SU-DHL-6 (cell line): ENCODE measurements around the gene PUS1.

Experiments used
- CTCF ChIP-seq: fragments of 200-600 bp; sonication (generic); IDR thresholded peaks from one replicate; pipeline ENCODE4 v1.5.1; 2017; ENCODE audit warnings: antibody characterized with exemption, mild to moderate bottlenecking, low read length, moderate library complexity; ENCODE audit not compliant: insufficient read depth, poor library complexity, severe bottlenecking
- EZH2phosphoT487 ChIP-seq: fragments of 200-600 bp; sonication (generic), shearing (Covaris generic); conservative IDR thresholded peaks from 2 replicates; pipeline ENCODE4 v1.6.1; 2018; ENCODE audit warnings: mild to moderate bottlenecking, antibody characterized with exemption, low read length, moderate library complexity, mixed read lengths

GRCh38 chr12:131905630-131906091 is 23.4 kb upstream of the PUS1 start:
- TF ChIP-seq CTCF (no peak), EZH2phosphoT487 (no peak)
